Upper lobe of left lung (tissue), 4 donors: ENCODE data around the gene SIGLEC1.

ENCODE experiments used
- EP300 ChIP-seq, 4 donors: sonication (generic); formaldehyde crosslinking; IDR thresholded peaks; one replicate each; pipeline ENCODE4 v1.5.1; 2017; ENCODE audit warnings: antibody characterized with exemption in 4 of 4, control low read depth in 2 of 4
- POLR2A ChIP-seq, 4 donors: fragments of 450-650 bp; IDR thresholded peaks; one replicate each; pipeline ENCODE4 v1.5.1; 2016 to 2017; ENCODE audit warnings: antibody characterized with exemption in 4 of 4, mild to moderate bottlenecking in 2 of 4

DNA sequence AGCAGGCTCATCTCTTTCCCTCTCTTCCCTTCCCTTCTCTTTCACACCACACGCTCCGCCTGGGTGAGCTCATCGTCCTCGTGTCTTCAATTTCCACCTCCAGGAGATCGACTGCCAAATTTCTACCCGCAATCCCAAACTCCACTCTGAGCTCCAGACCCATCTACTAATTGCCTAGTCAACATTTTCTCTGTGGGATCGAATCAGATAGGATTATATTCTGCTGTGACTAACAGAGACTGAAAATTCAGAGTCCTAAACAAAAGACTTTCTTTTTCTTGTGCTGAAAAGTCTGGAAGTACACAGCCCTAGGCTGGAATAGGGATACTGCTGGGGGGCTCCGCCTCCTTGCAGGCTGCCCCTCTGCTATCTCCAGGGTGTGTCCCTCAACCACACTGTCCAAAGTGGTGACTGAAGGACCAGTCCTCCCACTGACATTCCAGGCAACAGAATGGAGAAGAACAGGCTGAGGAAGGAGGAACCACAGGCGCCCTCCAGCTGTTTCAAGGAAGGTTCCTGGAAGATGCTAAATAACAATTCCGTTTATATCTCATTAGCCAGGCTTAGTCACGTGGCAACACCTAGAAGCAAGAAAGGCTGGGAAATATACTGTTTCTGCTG is 15.1 kb upstream of the SIGLEC1 start:
- TF ChIP-seq EP300 (IDR thresholded peaks at IDR 0.05) (no peak), POLR2A (IDR thresholded peaks at IDR 0.05) (no peak)
